ENCODE results near the gene RBM10. TPM values are rescaled to one million over a fixed set of nuclear protein-coding genes. Genes with fewer than 3 reads are reported as not detected.

Gene RBM10
- total RNA-seq, 1 donor from 2014 or later, result 35.9 TPM

- peak overlapping the region; percentile 86 for H3K9ac ChIP-seq (ENCODE audit: low read length)
- H3K4me1 Mint-ChIP-seq (ENCODE audit: low read depth, unreplicated experiment), result peaks cover 13% of the 10 kb centered on the region
Observed at GRCh38 chrX:47190445-47191269, 45.6 kb downstream of the RBM10 start.

GRCh38 chrX:47191331-47191730 lies 46.3 kb downstream of the RBM10 start:
- peak overlapping the region; percentile 70 for H3K4me3 ChIP-seq (ENCODE audit: insufficient read depth, low read depth, low read length)
- peak overlapping the region; percentile 94 for H3K4me2 ChIP-seq (ENCODE audit: low read length)
- H2AFZ ChIP-seq (ENCODE audit: low read depth, low read length), result peak overlapping the region; percentile 60
- FAIRE-seq, result no peak
- Mint-ChIP-seq H3K27ac (ENCODE audit: unreplicated experiment) (peak overlapping the region; percentile 66), H3K4me1 (ENCODE audit: low read depth, unreplicated experiment) (peaks cover 20% of the 10 kb centered on the region), H3K27me3 (ENCODE audit: low read depth, unreplicated experiment) (no peaks in the 10 kb centered on the region), H3K4me3 (ENCODE audit: unreplicated experiment) (peak overlapping the region; percentile 90), H3K36me3 (ENCODE audit: low read depth, unreplicated experiment) (no peaks in the 10 kb centered on the region), H3K9me3 (ENCODE audit: unreplicated experiment) (no peaks in the 10 kb centered on the region)
- peaks cover 15% of the 10 kb centered on the region for H3K4me1 ChIP-seq (ENCODE audit: insufficient read depth, low read length)
- H3K79me2 ChIP-seq (ENCODE audit: insufficient read depth, low read length), result peaks cover 39% of the 10 kb centered on the region
- DNase-seq (ENCODE audit: low read depth), result no peak
- H3K9ac ChIP-seq (ENCODE audit: low read length), result peak overlapping the region; percentile 86
- peak overlapping the region; percentile 47 for H3K27ac ChIP-seq (ENCODE audit: low read depth, low read length)
- TF ChIP-seq EZH2 (IDR thresholded peaks at IDR 0.05; ENCODE audit: insufficient read depth, low read length) (no peak), CTCF (IDR thresholded peaks at IDR 0.05; ENCODE audit: insufficient read depth, low read depth, low read length) (no peak)
- peaks cover 20% of the 10 kb centered on the region for H4K20me1 ChIP-seq (ENCODE audit: insufficient read depth, low read length)
- H3K27me3 ChIP-seq (ENCODE audit: insufficient read depth, low read length), result no peaks in the 10 kb centered on the region
- H3K9me3 ChIP-seq (ENCODE audit: insufficient read depth, low read depth, low read length), result no peaks in the 10 kb centered on the region
- peaks cover 2% of the 10 kb centered on the region for H3K36me3 ChIP-seq (ENCODE audit: insufficient read depth, low read length)

More at GRCh38 chrX:47190445-47191269, 45.6 kb downstream of the RBM10 start:
- TF ChIP-seq CTCF (IDR thresholded peaks at IDR 0.05; ENCODE audit: insufficient read depth, low read depth, low read length), result no peak
- TF ChIP-seq EZH2 (IDR thresholded peaks at IDR 0.05; ENCODE audit: insufficient read depth, low read length), result no peak
- H3K27ac Mint-ChIP-seq (ENCODE audit: unreplicated experiment), result peak overlapping the region; percentile 66
- Histone ChIP-seq H3K36me3 (ENCODE audit: insufficient read depth, low read length) (peaks cover under 1% of the 10 kb centered on the region), H3K27ac (ENCODE audit: low read depth, low read length) (peak overlapping the region; percentile 47), H3K4me1 (ENCODE audit: insufficient read depth, low read length) (peaks cover 8% of the 10 kb centered on the region), H3K79me2 (ENCODE audit: insufficient read depth, low read length) (peaks cover 32% of the 10 kb centered on the region), H3K4me2 (ENCODE audit: low read length) (peak overlapping the region; percentile 94), H3K9me3 (ENCODE audit: insufficient read depth, low read depth, low read length) (no peaks in the 10 kb centered on the region), H3K27me3 (ENCODE audit: insufficient read depth, low read length) (no peaks in the 10 kb centered on the region), H2AFZ (ENCODE audit: low read depth, low read length) (peak overlapping the region; percentile 60), H3K4me3 (ENCODE audit: insufficient read depth, low read depth, low read length) (peak overlapping the region; percentile 70), H4K20me1 (ENCODE audit: insufficient read depth, low read length) (peaks cover 13% of the 10 kb centered on the region)
- H3K9me3 Mint-ChIP-seq (ENCODE audit: unreplicated experiment), result no peaks in the 10 kb centered on the region
- H3K36me3 Mint-ChIP-seq (ENCODE audit: low read depth, unreplicated experiment), result no peaks in the 10 kb centered on the region
- peak overlapping the region; percentile 90 for H3K4me3 Mint-ChIP-seq (ENCODE audit: unreplicated experiment)
- no peaks in the 10 kb centered on the region for H3K27me3 Mint-ChIP-seq (ENCODE audit: low read depth, unreplicated experiment)
- DNase-seq (ENCODE audit: low read depth) (peak; percentile 87), FAIRE-seq (no peak)

Measured in astrocyte (in vitro differentiated cells and primary cell).